Natural killer cell (primary cell): ENCODE data around the gene TTC21A. TPM values are rescaled to one million over a fixed set of nuclear protein-coding genes. Genes with fewer than 3 reads are reported as not detected.
A peak's percentile ranks its signal among the peaks of the same experiment; 100 is the strongest.

Source experiments
- ATAC-seq, 3 donors: fragments of 150-1000 bp in 2 of 3; fragments of 200-7000 bp in 1 of 3; cut with Tn5 transposase; 1 replicate in 1 of 3; 2 replicates in 2 of 3; pipeline ENCODE4 v1.10.0; 2021; ENCODE audit warnings: mild to moderate bottlenecking in 2 of 3, moderate library complexity in 2 of 3
- DNase-seq, 2 donors: peaks; one replicate each; pipeline versions ENCODE4 v3.0.0 to v3.0.0-alpha.2; 2013 to 2021; ENCODE audit warnings: mixed read lengths in 1 of 2
- H3K27ac ChIP-seq: one replicate; pipeline ENCODE4 v1.5.1; 2013; ENCODE audit warnings: mild to moderate bottlenecking, low read length
- H3K27me3 ChIP-seq: one replicate; pipeline ENCODE4 v1.6.1; 2013; ENCODE audit warnings: low read length; ENCODE audit not compliant: control insufficient read depth, insufficient read depth
- H3K36me3 ChIP-seq: one replicate; pipeline ENCODE4 v1.6.1; 2013; ENCODE audit warnings: low read length; ENCODE audit not compliant: control insufficient read depth, insufficient read depth
- H3K4me1 ChIP-seq: one replicate; pipeline ENCODE4 v1.6.1; 2013; ENCODE audit warnings: low read length; ENCODE audit not compliant: control insufficient read depth, insufficient read depth
- H3K4me3 ChIP-seq: one replicate; pipeline ENCODE4 v1.5.1; 2013; ENCODE audit warnings: low read length
- H3K9me3 ChIP-seq: one replicate; pipeline ENCODE4 v1.6.1; 2013; ENCODE audit warnings: low read length; ENCODE audit not compliant: control insufficient read depth, insufficient read depth
- H3K27ac Mint-ChIP-seq, 2 donors: one replicate each; pipeline ENCODE4 v1.8.0; 2022; ENCODE audit warnings: mild to moderate bottlenecking in 2 of 2, mixed read lengths in 2 of 2, moderate library complexity in 1 of 2
- H3K27me3 Mint-ChIP-seq, 2 donors: one replicate each; pipeline ENCODE4 v1.8.0; 2022; ENCODE audit warnings: low read depth in 2 of 2, mixed read lengths in 2 of 2
- H3K36me3 Mint-ChIP-seq: one replicate; pipeline ENCODE4 v1.8.0; 2022; ENCODE audit warnings: mixed read lengths
- H3K4me1 Mint-ChIP-seq, 2 donors: one replicate each; pipeline ENCODE4 v1.8.0; 2022; ENCODE audit warnings: mixed read lengths in 2 of 2
- H3K4me3 Mint-ChIP-seq: one replicate; pipeline ENCODE4 v1.8.0; 2022; ENCODE audit warnings: mild to moderate bottlenecking, moderate library complexity, mixed read lengths
- H3K9me3 Mint-ChIP-seq, 2 donors: one replicate each; pipeline ENCODE4 v1.8.0; 2022; ENCODE audit warnings: mixed read lengths in 2 of 2
- WGBS: methylation state at CpG from one replicate; pipeline ENCODE4 v1.1.7; 2013; ENCODE audit warnings: missing lambda C conversion rate; ENCODE audit not compliant: insufficient coverage; 5-methylcytosine and 5-hydroxymethylcytosine counted together
- intact Hi-C: fragments of 100-400 bp; cut with micrococcal nuclease; formaldehyde crosslinking; loops from one replicate; pipeline ENCODE4 v1.14.2; 2022
- total RNA-seq, 4 donors: library from RNA; stranded (reverse); fragments of 120-200 nt in 1 of 4; gene quantifications; one replicate each; pipeline versions ENCODE4 v1.2.3 to v1.2.4, GENCODE V29; 2013 to 2022
- TF ChIP-seq, protein P1 (sequence below): fragments of 200-600 bp; IDR thresholded peaks from one replicate; pipeline ENCODE4 v1.8.0; 2022; ENCODE audit warnings: antibody characterized with exemption

Gene TTC21A
- total RNA-seq, 3 donors from 2014 or later (not counting 1 experiment from before 2014, with no cell fraction given) = 2.1 to 3.9 (median 2.4) TPM

DNA sequence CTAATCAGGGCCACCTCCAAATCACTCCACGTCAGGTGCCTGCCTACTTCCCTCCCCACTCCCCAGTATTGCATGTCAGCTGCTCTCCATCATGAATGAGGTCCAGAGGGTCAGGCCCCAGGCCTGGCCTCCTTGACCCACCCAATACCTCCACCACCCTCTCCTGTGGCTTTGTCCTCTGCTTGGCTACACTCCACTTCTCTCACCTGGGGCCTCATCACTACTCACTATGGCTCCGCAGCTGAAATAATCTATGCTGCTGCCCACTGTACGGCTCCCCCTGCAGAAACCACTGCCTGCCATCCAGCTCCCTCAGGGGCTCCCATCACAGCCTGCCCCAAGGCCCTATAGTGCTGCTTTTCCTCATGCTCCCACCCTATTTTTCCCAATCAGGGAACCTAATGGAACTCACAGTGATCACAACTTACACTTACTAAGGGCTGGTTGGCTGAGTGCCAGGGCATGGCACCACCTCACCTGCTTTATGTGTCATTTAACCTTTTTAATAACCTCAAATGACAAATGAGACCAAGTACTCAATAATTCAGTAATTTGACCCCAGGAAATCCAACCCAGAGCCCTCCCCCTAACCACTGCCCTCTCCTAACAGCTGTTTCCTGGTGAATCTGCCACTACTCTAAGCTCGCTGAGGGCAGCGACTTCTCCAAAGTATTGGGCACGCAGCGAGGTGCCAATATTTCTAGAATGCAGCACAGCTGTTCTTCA, 2.4 kb upstream of the TTC21A start:
- Histone ChIP-seq H3K27ac (no peak overlapping the region), H3K36me3 (no peaks in the 10 kb centered on the region), H3K4me3 (no peak overlapping the region), H3K27me3 (no peaks in the 10 kb centered on the region), H3K4me1 (peaks cover 33% of the 10 kb centered on the region), H3K9me3 (no peaks in the 10 kb centered on the region)
- Mint-ChIP-seq H3K27ac (peak overlapping the region in 1 of 2 donors; percentile 5), H3K27me3 (peaks cover 16 to 34% of the 10 kb centered on the region in 2 donors), H3K4me1 (peaks cover 42 to 63% of the 10 kb centered on the region in 2 donors), H3K9me3 (no peaks in the 10 kb centered on the region), H3K36me3 (no peaks in the 10 kb centered on the region), H3K4me3 (peak overlapping the region; percentile 83)
- DNase-seq (peak in 1 of 2 donors; percentile 48), ATAC-seq (no peak)
- TF ChIP-seq, protein P1, sequence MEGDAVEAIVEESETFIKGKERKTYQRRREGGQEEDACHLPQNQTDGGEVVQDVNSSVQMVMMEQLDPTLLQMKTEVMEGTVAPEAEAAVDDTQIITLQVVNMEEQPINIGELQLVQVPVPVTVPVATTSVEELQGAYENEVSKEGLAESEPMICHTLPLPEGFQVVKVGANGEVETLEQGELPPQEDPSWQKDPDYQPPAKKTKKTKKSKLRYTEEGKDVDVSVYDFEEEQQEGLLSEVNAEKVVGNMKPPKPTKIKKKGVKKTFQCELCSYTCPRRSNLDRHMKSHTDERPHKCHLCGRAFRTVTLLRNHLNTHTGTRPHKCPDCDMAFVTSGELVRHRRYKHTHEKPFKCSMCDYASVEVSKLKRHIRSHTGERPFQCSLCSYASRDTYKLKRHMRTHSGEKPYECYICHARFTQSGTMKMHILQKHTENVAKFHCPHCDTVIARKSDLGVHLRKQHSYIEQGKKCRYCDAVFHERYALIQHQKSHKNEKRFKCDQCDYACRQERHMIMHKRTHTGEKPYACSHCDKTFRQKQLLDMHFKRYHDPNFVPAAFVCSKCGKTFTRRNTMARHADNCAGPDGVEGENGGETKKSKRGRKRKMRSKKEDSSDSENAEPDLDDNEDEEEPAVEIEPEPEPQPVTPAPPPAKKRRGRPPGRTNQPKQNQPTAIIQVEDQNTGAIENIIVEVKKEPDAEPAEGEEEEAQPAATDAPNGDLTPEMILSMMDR = no peak
- 84% methylated on average over 6 of the region's 7 CpGs for WGBS
- intact Hi-C loops = loop anchor here (10.0 kb wide), 1 partner anchor 80 kb away; no protein-coding TSS in a partner anchor

DNA sequence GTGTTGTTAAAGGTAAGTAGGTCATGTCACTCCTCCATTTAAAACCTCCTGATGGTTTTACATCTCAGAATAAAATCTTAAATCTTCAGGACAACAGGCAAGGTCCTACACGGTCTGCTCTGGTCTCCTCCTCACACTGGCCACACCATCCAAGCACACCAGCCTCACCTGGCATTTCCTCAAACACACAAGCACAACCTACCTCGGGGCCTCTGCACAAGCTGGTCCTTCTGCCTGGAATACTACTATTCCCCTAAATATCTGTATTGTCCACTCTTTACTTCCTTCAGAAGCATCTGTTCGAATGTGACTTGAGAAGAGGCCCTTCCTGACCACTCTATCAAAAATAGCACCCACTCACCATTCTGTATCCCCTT, 1.8 kb upstream of the TTC21A start:
- H3K9me3 ChIP-seq = no peaks in the 10 kb centered on the region
- H3K4me1 ChIP-seq = peaks cover 33% of the 10 kb centered on the region
- no peak overlapping the region for H3K27ac ChIP-seq
- TF ChIP-seq, protein P1 = no peak
- Mint-ChIP-seq H3K36me3 (no peaks in the 10 kb centered on the region), H3K27ac (peak overlapping the region in 1 of 2 donors; percentile 5), H3K4me3 (peak overlapping the region; percentile 83), H3K27me3 (peaks cover 16 to 39% of the 10 kb centered on the region in 2 donors), H3K9me3 (no peaks in the 10 kb centered on the region), H3K4me1 (peaks cover 42 to 61% of the 10 kb centered on the region in 2 donors)
- H3K27me3 ChIP-seq = no peaks in the 10 kb centered on the region
- DNase-seq (no peak), ATAC-seq (no peak)
- intact Hi-C loops = loop anchor here (10.0 kb wide), 1 partner anchor 79 kb away; no protein-coding TSS in a partner anchor
- no peaks in the 10 kb centered on the region for H3K36me3 ChIP-seq
- no peak overlapping the region for H3K4me3 ChIP-seq
- 90% methylated on average over 3 of the region's 3 CpGs for WGBS

DNA sequence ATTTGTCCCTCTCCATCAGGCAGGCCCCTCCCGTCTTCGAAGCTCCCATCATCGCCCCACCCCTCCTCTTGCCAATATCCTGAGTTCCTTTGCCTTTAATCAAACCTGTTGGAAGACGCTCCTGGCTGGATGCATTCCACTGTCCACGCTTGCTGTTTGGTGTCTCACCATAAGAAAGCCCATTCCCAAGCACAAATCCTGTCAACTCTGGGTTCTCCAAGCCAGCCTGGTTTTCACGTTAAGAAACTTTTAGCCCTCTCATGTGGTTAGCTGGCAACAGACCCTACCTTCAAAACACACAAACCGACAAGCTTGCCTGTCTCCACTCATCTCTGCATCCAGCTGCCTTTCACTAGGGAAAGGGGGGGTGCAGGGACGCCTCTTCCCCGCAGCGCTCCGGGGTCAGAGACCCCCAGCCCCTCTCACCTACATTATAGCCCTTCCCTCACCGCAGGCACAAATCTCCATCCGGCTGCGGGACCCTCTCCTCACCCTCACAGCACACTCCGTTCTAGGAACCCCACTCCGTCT, 1.1 kb upstream of the TTC21A start:
- no peaks in the 10 kb centered on the region for H3K36me3 Mint-ChIP-seq
- TF ChIP-seq, protein P1 = no peak

More for the DNA sequence above, 1.1 kb upstream of the TTC21A start:
- Histone ChIP-seq H3K4me3 (peak overlapping the region; percentile 73), H3K4me1 (peaks cover 30% of the 10 kb centered on the region), H3K27me3 (no peaks in the 10 kb centered on the region), H3K9me3 (no peaks in the 10 kb centered on the region), H3K36me3 (no peaks in the 10 kb centered on the region), H3K27ac (no peak overlapping the region)
- H3K4me3 Mint-ChIP-seq = peak overlapping the region; percentile 83
- H3K27me3 Mint-ChIP-seq = peaks cover 16 to 43% of the 10 kb centered on the region in 2 donors
- peak overlapping the region; percentile 5 to 76 for H3K27ac Mint-ChIP-seq
- peaks cover 42 to 54% of the 10 kb centered on the region in 2 donors for H3K4me1 Mint-ChIP-seq
- no peaks in the 10 kb centered on the region for H3K9me3 Mint-ChIP-seq
- ATAC-seq (no peak), DNase-seq (no peak)
- WGBS = 38% methylated on average over 15 of the region's 16 CpGs
- intact Hi-C loops = loop anchor here (10.0 kb wide), 1 partner anchor 78 kb away; no protein-coding TSS in a partner anchor
